Measurements from ENCODE around the gene ABRACL. TPM values are rescaled to one million over a fixed set of nuclear protein-coding genes. Genes with fewer than 3 reads are reported as not detected.

The ABRACL gene
- total RNA-seq, 1 experiment from 2014 or later = 33.6 TPM

GRCh38 chr6:139053382-139053781, 24.8 kb downstream of the ABRACL start:
- H3K4me3 ChIP-seq = no peak overlapping the region
- no peaks in the 10 kb centered on the region for H3K9me3 ChIP-seq (replicated peaks)
- H3K4me1 ChIP-seq (replicated peaks) = no peaks in the 10 kb centered on the region
- H3K27ac ChIP-seq = no peak overlapping the region
- no peak for DNase-seq (ENCODE audit: low read depth in 1 of 2, low spot score in 2 of 2)
- H3K27me3 ChIP-seq (replicated peaks) = peaks cover 9% of the 10 kb centered on the region
- H3K36me3 ChIP-seq = no peaks in the 10 kb centered on the region

GRCh38 chr6:139054001-139054400, 25.5 kb downstream of the ABRACL start:
- Histone ChIP-seq H3K36me3 (no peaks in the 10 kb centered on the region), H3K4me1 (replicated peaks) (no peaks in the 10 kb centered on the region), H3K9me3 (replicated peaks) (no peaks in the 10 kb centered on the region), H3K27ac (no peak overlapping the region), H3K27me3 (replicated peaks) (peaks cover 9% of the 10 kb centered on the region), H3K4me3 (no peak overlapping the region)
- no peak for DNase-seq (ENCODE audit: low read depth in 1 of 2, low spot score in 2 of 2)

GRCh38 chr6:139055709-139056108, 27.2 kb downstream of the ABRACL start:
- Histone ChIP-seq H3K36me3 (no peaks in the 10 kb centered on the region), H3K9me3 (replicated peaks) (no peaks in the 10 kb centered on the region), H3K4me3 (no peak overlapping the region), H3K4me1 (replicated peaks) (no peaks in the 10 kb centered on the region), H3K27ac (no peak overlapping the region), H3K27me3 (replicated peaks) (peaks cover 9% of the 10 kb centered on the region)
- DNase-seq (ENCODE audit: low read depth in 1 of 2, low spot score in 2 of 2) = no peak

GRCh38 chr6:139058029-139058428, 29.5 kb downstream of the ABRACL start:
- Histone ChIP-seq H3K4me3 (no peak overlapping the region), H3K9me3 (replicated peaks) (no peaks in the 10 kb centered on the region), H3K27me3 (replicated peaks) (peaks cover 9% of the 10 kb centered on the region), H3K36me3 (no peaks in the 10 kb centered on the region), H3K27ac (no peak overlapping the region), H3K4me1 (replicated peaks) (no peaks in the 10 kb centered on the region)
- DNase-seq (ENCODE audit: low read depth in 1 of 2, low spot score in 2 of 2) = no peak

GRCh38 chr6:139060332-139060731, 31.8 kb downstream of the ABRACL start:
- peaks cover 3% of the 10 kb centered on the region; the same call in 1 of the 2 replicates for H3K27me3 ChIP-seq (replicated peaks)
- no peak overlapping the region for H3K27ac ChIP-seq
- H3K4me1 ChIP-seq (replicated peaks) = no peaks in the 10 kb centered on the region
- no peaks in the 10 kb centered on the region for H3K9me3 ChIP-seq (replicated peaks)
- H3K36me3 ChIP-seq = no peaks in the 10 kb centered on the region
- H3K4me3 ChIP-seq = no peak overlapping the region
- no peak for DNase-seq (ENCODE audit: low read depth in 1 of 2, low spot score in 2 of 2)

- H3K36me3 ChIP-seq = no peaks in the 10 kb centered on the region
- no peak for DNase-seq (ENCODE audit: low read depth in 1 of 2, low spot score in 2 of 2)
Observed at GRCh38 chr6:139062932-139063646, 34.5 kb downstream of the ABRACL start.

GRCh38 chr6:139064981-139065665, 36.6 kb downstream of the ABRACL start:
- Histone ChIP-seq H3K36me3 (no peaks in the 10 kb centered on the region), H3K27ac (no peak overlapping the region), H3K27me3 (replicated peaks) (peaks cover 3% of the 10 kb centered on the region; the same call in 1 of the 2 replicates), H3K9me3 (replicated peaks) (no peaks in the 10 kb centered on the region), H3K4me1 (replicated peaks) (no peaks in the 10 kb centered on the region), H3K4me3 (no peak overlapping the region)
- DNase-seq (ENCODE audit: low read depth in 1 of 2, low spot score in 2 of 2) = no peak

More at GRCh38 chr6:139062932-139063646, 34.5 kb downstream of the ABRACL start:
- H3K27me3 ChIP-seq (replicated peaks) = peaks cover 3% of the 10 kb centered on the region; the same call in 1 of the 2 replicates
- H3K4me3 ChIP-seq = no peak overlapping the region
- H3K27ac ChIP-seq = no peak overlapping the region
- no peaks in the 10 kb centered on the region for H3K4me1 ChIP-seq (replicated peaks)
- H3K9me3 ChIP-seq (replicated peaks) = no peaks in the 10 kb centered on the region

GRCh38 chr6:139066080-139066479, 37.5 kb downstream of the ABRACL start:
- Histone ChIP-seq H3K27ac (no peak overlapping the region), H3K4me1 (replicated peaks) (no peaks in the 10 kb centered on the region), H3K4me3 (no peak overlapping the region), H3K36me3 (no peaks in the 10 kb centered on the region), H3K9me3 (replicated peaks) (no peaks in the 10 kb centered on the region), H3K27me3 (replicated peaks) (no peaks in the 10 kb centered on the region; the same call in 1 of the 2 replicates)
- no peak for DNase-seq (ENCODE audit: low read depth in 1 of 2, low spot score in 2 of 2)

GRCh38 chr6:139068846-139069245, 40.3 kb downstream of the ABRACL start:
- no peaks in the 10 kb centered on the region for H3K36me3 ChIP-seq
- no peaks in the 10 kb centered on the region for H3K27me3 ChIP-seq (replicated peaks)
- no peak for DNase-seq (ENCODE audit: low read depth in 1 of 2, low spot score in 2 of 2)
- no peak overlapping the region for H3K27ac ChIP-seq
- no peak overlapping the region for H3K4me3 ChIP-seq
- H3K9me3 ChIP-seq (replicated peaks) = no peaks in the 10 kb centered on the region
- no peaks in the 10 kb centered on the region for H3K4me1 ChIP-seq (replicated peaks)

GRCh38 chr6:139073118-139073517, 44.6 kb downstream of the ABRACL start:
- Histone ChIP-seq H3K27ac (no peak overlapping the region), H3K9me3 (replicated peaks) (no peaks in the 10 kb centered on the region), H3K4me3 (no peak overlapping the region), H3K27me3 (replicated peaks) (no peaks in the 10 kb centered on the region), H3K36me3 (no peaks in the 10 kb centered on the region), H3K4me1 (replicated peaks) (no peaks in the 10 kb centered on the region)
- no peak for DNase-seq (ENCODE audit: low read depth in 1 of 2, low spot score in 2 of 2)

GRCh38 chr6:139079018-139079417, 50.5 kb downstream of the ABRACL start:
- H3K36me3 ChIP-seq = no peaks in the 10 kb centered on the region
- H3K27ac ChIP-seq = no peak overlapping the region
- no peak for DNase-seq (ENCODE audit: low read depth in 1 of 2, low spot score in 2 of 2)
- H3K4me1 ChIP-seq (replicated peaks) = no peaks in the 10 kb centered on the region
- no peaks in the 10 kb centered on the region for H3K27me3 ChIP-seq (replicated peaks)
- H3K4me3 ChIP-seq = no peak overlapping the region
- H3K9me3 ChIP-seq (replicated peaks) = no peaks in the 10 kb centered on the region

- no peak for DNase-seq (ENCODE audit: low read depth in 1 of 2, low spot score in 2 of 2)
- Histone ChIP-seq H3K9me3 (replicated peaks) (no peaks in the 10 kb centered on the region), H3K4me3 (no peak overlapping the region), H3K27ac (no peak overlapping the region), H3K27me3 (replicated peaks) (no peaks in the 10 kb centered on the region), H3K4me1 (replicated peaks) (no peaks in the 10 kb centered on the region), H3K36me3 (no peaks in the 10 kb centered on the region)
Observed at GRCh38 chr6:139080255-139080920, 51.8 kb downstream of the ABRACL start.

GRCh38 chr6:139081471-139081870, 52.9 kb downstream of the ABRACL start:
- H3K36me3 ChIP-seq = no peaks in the 10 kb centered on the region
- H3K9me3 ChIP-seq (replicated peaks) = no peaks in the 10 kb centered on the region
- no peak for DNase-seq (ENCODE audit: low read depth in 1 of 2, low spot score in 2 of 2)
- H3K4me1 ChIP-seq (replicated peaks) = no peaks in the 10 kb centered on the region
- H3K27ac ChIP-seq = no peak overlapping the region
- H3K4me3 ChIP-seq = no peak overlapping the region
- H3K27me3 ChIP-seq (replicated peaks) = no peaks in the 10 kb centered on the region

- Histone ChIP-seq H3K27ac (no peak overlapping the region), H3K9me3 (replicated peaks) (no peaks in the 10 kb centered on the region), H3K4me1 (replicated peaks) (no peaks in the 10 kb centered on the region), H3K36me3 (no peaks in the 10 kb centered on the region), H3K4me3 (no peak overlapping the region), H3K27me3 (replicated peaks) (no peaks in the 10 kb centered on the region)
- DNase-seq (ENCODE audit: low read depth in 1 of 2, low spot score in 2 of 2) = no peak
Observed at GRCh38 chr6:139082370-139082769, 53.8 kb downstream of the ABRACL start.
